ENCODE results near the gene LRRC28.
A peak's percentile ranks its signal among the peaks of the same experiment; 100 is the strongest.

LRRC28 gene

DNA sequence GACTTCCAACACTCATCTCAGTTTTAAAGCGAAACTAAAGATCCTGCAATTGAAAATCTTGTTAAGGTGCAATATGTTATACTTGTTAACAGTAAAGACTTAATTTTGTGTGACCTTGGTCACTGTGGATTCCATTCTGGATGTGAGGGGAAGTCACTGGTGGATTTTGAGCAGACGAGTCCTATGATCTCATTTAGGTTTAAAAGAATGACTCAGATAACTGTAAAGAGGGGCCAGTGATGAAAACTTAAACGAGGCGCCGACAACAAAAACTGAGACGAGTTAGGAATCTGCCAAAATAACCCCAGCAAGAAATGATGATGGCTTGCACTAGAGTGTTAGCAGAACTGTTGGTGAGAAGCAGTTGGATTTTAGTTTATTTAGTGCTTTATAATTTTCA lies 56.5 kb downstream of the LRRC28 start:
- DNase-seq, result no peak

DNA sequence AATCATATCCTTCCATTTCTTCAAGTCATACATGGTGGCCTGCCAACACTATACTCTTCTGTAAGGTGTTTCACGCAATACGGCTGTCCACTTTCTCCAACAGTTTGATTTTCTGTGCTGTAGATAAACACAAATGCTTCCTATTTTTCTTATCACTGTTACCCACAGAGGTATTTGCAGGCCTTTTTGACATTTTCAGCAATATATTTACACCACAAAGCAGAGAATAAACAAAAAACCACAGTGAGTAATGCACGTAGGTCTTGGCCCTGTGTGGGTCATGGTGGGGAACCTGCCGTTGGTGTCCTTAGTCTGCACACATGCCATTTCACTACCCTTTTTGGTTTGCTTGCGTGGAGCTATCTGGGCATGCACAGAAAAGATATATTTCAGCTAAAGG lies 59.5 kb downstream of the LRRC28 start:
- DNase-seq, result no peak

DNA sequence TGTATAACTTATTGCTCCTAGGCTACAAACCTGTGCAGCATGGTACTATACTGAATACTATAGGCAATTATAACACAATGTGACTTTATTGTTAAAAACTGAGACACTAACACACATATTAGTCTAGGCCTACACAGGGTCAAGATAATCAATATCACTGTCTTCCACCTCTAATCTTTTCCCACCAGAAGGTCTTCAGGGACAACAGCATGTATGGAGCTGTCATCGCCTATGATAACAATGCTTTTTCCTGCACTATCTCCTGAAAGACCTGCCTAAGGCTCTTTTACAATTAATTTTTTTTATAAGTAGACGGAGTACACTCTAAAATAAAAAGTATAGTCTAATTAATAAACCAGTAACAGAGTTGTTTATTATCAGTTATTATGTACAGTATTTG lies 60.9 kb downstream of the LRRC28 start:
- no peak for DNase-seq

DNA sequence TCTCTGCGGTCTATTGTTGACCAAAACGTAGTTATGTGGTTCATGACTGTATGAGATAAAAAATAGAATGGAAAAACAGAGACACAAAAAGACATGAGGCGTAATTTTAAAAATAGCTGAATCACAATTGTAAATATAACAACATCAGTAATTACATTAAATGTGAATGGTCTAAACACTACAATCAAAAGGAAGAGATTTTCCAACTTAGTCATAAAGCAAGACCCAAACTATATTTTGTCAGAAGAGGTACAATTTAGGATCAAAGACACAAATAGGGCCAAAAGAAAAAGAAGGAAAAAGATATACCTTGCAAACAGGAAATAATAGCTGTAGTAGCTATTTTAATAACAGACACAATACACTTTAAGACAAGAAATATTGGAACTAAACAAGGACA lies 61.5 kb downstream of the LRRC28 start:
- no peak for DNase-seq

DNA sequence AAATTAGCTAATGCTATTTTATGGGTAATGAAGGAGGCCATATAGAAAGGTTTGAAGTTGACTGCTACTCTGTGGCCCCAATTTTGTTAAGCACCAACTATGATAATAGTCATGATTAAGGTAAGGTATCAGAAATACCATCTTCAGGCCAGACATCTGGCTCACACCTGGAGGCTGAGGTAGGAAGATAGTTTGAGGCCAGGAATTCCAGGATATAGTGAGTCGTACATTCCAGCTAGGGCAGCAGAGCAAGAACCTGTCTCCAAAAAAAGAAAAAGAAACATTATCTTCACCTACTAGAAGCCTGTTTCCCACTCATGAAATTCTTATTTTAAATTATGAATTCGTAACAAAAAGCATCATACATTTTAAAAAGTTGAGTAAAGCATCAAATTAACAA lies 64.4 kb downstream of the LRRC28 start:
- no peak for DNase-seq

DNA sequence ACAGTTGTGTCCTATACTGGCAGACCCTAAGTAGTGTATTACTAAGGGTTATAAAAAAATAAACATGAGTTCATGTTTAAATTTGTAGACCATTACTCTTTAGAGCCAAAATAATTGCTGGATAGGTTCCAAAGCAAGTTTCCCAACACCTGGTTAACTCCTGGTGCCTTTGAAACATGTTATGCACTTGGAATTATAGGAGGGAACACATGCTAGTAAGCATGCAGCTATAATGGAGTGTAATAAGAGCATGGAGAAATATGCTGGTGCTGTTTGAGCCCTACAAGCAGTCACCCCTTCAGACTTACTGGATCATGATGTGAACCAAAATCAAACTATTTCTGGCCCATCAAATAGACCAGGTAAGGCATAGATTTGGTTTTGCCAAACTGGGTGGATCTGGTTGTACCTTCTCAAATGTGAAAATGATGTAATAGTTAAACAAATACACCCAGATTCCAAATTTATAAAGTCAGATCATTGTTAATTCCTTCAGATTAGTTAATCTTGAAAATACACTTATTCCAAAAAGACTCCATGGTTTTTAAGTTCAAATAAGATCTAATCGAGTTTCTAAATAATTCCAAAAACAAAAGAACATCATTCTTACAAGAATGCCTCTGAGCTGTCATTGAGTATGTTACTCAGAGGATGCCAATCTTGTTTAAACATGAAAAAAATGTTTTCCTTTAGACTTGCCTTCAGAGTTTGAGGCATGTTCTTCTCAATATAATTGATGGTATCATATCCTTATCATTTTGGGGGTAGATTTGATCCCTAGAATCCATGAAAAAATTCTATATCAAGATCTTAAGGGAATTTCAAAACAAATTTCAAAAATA lies 69.3 kb downstream of the LRRC28 start:
- DNase-seq, result no peak

DNA sequence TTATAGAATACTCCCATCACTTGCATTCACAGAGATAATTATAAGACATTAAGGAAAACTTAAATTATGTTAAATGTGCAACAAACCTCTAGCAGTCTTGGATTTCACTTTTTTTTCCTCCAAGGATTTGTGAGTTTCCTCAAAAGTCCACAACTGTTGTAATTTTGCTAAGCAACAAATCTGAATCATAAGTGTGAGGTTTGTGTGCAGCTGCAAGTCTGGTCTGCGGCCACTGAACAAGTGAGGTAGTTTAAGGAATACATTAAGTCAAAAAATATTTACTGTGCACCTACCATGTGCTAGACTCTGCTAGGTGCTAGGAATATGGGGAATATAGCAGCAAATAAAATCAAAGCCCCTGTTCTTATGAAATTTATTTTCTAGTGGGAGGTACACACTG lies 70.2 kb downstream of the LRRC28 start:
- DNase-seq, result no peak

DNA sequence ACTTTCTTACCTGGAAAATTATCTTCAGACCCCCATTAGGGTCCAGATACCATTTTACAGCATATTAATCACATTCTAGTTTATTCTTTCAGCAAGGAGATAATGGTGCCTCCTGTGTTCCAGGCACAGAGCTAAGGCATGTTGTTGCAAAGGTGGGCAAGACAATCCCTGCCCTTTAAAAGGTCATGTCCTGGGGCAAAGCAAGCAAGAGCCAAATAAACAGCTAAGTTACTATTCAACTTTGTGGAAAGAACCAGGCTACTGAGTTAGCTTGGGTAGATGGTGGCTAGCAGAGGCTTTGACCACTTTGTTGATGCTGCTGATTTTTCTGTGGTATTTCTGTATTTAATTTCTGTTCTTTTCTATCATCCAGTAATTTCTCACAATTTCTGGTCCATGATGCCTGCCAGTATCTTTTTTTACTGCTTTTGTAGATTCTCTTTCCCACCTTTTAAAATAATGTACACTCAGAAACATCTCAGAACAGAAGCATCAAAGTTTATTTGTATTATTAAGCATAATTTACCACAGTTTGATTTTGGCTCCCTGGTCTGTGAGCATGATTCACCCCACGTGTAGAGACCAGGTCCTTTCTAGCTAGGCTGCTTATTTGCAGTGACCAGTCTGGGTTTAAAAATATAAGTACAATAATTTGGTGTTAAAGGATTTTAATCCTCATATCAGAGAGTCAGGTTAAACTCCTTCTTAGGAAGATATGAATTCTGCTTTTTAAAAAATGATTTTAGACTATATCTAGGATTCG lies 71.5 kb downstream of the LRRC28 start:
- DNase-seq, result no peak

DNA sequence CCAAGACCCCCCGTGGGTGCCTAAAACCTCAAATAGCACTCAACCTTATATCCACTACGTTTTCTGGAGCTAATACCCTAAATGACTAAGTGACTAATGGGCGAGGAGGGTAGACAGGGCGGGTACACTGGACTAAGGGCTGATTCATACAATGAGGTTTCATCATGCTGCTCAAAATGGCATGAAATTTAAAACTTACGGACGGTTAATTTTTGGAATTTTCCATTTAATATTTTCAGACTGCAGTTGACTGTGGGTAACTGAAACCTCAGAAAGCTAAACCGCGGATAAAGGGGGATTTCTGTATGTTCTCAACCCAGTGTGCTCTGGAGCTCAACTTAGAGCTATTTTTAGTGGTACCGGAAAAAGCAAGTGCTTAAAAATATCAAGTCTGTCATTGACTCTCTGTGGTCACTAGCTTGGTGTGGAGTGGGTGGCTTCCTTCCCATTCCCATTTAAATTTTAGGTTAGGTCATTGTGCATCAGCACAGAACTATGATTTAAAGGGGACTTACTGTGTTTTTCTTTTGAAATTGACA lies 72.9 kb downstream of the LRRC28 start:
- DNase-seq, result no peak

DNA sequence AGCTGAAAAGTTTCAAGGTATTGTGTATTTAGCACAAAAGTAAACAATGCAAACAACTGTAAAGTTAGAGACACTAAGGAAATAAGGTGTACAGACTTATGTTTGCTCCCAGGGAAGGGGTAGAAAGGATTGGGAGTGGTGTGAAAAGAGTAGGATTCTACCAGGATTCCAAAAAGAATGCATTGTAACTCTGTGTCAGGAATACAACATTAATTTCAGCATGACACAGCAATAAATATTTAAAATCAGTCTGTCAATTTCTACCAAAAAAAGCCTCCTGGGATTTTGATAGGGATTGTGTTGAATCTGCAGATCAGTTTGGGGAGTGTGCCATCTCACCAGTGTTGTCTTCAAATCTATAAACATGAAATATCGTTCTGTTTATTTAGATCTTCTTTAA lies 73.4 kb downstream of the LRRC28 start:
- DNase-seq, result no peak

DNA sequence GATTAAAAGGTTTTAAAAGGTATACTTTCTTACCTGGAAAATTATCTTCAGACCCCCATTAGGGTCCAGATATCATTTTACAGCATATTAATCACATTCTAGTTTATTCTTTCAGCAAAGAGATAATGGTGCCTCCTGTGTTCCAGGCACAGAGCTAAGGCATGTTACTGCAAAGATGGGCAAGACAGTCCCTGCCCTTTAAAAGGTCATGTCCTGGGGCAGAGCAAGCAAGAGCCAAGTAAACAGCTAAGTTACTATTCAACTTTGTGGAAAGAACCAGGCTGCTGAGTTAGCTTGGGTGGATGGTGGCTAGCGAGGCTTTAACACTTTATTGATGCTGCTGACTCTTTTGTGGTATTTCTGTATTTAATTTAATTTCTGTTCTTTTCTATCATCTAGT lies 75.0 kb downstream of the LRRC28 start:
- DNase-seq, result no peak

DNA sequence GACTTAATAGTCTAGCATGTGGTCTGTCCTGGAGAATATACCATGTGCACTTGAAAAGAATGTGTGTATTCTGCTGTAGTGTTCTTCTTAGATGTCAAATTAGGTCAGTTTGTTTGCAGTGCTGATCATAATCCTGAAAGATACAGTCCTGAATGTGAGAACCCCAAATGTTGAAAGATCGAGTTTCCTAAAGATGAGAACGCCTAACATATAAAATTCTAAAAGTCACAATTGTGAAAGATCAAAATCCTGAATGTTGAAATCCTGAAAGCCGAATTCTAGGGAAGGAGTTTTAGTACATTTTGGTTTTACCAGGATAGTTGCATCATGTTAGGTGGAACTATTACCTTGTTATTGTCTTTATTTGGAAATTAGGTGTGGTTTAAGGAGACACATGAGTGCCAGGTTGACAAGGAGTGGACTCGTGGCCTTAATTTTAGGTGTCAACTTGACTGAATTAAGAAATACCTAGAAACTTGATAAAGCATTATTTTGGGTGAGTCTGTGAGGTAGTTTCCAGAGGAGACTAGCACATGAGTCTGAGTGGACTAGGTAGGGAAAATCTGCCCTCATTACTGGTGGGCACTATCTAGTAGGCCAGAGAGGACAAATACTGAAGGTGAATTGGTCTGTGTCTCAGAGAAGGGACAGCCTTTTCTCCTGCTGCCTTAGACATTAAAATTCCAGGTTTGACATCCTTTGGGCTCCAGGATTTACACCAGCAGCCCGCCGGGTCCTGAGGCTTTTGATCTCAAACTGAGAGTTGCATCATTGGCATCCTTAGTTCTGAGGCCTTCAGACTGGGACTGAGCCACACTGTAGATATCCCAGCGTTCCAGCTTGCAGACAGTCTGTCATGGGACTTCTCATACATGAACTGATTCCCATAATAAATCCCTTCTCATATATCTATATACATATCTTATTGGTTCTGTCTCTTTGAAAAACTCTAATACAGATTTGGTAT lies 77.1 kb downstream of the LRRC28 start:
- DNase-seq, result no peak

DNA sequence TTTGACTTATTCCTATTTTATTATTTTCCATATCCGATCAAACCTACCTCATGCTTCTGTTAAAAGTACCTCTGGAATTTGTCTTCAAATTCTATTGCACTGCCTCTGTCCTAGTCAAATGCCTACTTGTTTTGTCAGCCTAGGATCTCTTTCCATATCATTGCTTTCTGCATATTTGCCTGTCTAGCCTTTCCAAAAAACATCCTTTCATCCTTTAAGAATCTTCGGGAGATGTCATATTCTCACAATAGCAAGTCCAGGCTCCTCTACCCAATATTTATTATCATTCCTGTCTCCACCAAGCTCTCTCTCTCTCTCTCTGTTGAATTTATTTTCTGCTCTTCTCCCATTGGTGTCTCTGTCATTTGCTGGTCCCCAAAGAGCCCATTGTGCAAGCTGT lies 80.1 kb downstream of the LRRC28 start:
- no peak for DNase-seq

DNA sequence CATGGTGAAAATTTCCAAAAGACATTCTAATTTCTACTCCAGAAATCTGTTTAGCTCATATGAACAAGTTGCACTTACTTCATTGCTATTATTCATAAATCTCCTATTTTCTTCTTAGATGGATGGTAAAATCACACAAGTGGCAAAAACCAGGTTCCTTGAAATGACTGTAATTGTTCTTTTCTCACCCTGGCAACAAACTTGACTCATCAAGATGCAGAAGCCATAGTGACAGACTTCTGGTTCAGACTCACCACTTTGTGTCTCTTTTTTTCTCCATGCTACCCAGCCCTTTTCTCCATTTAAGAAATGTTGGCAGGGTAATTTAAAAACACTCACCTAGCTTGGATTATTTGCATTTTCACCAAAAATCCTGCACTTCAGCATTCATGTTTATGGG lies 82.1 kb downstream of the LRRC28 start:
- DNase-seq, result no peak

DNA sequence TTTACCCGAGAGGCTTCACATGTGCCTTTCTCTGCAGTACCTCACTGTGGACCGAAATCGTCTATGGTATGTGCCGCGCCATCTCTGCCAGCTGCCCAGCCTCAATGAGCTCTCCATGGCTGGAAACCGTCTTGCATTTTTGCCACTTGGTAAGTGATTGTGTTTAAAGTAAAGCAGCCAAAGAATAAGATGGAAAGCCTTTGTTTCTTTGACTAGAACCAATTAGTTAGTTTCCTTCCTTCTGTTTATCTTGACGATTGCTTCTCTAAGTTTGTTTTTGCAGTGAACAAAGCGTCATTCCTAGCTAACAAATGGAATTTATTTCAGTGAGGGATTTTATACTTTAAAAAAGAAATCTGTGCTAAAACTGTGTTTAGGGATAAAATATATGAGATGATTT lies 82.7 kb downstream of the LRRC28 start:
- DNase-seq, result no peak

DNA sequence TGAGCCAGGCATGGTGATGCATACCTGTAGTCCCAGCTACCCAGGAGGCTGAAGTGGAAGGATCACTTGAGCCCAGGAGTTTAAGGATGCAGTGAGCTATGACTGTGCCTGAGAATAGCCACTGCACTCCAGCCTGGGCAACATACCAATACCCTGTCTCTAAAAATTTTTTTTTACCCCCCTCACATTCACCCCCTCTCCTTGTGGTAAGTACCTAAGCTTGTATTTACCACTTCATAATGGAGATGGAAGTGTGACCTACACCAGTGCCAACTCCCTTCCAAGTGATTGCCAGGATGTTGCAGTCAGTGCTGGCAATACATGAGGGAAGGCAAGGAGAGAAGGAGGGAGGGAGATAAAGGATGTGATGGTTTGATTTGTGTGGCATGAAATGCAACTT lies 84.2 kb downstream of the LRRC28 start:
- no peak for DNase-seq

DNA sequence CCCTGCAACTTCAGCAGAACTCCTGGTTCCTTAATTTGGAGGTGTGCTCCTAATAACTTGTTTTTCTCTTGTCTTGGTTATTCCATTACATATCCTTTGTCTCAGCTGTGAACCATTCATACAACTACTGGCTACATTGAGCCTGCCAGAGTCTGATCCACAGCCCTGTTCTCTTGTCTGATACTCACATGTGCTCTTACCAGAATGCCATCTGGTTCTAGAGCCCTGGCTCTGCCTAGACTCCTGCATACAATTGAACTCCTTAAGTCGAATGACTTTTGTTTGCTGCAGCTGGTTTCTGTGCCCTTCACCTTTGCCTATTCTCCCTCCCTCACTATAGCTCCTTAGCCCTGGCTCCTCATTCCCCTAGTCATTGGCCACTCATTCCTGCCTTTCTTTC lies 85.5 kb downstream of the LRRC28 start:
- DNase-seq, result no peak

DNA sequence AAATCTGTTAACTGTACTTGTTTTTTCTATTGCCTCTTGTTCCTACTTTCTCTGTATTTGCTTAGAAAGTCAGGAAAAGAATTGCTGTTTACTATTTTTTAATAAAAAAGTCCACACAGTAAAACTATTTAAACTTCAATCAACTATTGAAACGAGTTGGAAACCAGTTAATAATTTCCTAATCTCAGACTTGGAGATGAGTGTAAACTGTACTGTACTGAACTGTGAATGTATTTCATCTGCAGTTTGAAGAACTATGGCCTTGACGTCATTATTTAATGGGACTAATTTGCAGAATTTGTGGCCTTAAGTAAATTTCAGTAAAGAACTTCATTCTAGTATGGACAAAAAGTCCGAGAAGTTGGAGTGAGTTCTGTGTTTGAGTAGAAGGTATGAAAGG lies 89.1 kb downstream of the LRRC28 start:
- DNase-seq, result no peak

DNA sequence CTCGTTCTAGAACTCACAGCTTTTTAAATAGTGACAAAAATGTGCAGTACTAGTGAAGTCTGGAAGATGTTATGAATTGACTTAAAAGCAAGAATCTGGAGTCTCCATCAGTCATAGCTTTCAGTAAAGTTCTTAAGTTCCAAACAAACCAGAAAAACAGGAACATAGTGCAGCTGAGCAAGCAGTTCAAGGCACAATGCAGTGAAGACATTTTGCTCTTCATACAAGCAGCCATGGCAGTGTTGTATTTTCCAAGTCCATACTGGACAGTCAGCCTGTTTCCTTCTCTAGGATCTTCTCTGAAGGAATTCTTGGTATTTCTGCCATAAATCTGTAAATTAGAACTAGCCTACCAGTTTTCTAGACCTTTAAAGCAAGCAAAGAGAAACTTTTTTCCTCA lies 90.5 kb downstream of the LRRC28 start:
- no peak for DNase-seq

DNA sequence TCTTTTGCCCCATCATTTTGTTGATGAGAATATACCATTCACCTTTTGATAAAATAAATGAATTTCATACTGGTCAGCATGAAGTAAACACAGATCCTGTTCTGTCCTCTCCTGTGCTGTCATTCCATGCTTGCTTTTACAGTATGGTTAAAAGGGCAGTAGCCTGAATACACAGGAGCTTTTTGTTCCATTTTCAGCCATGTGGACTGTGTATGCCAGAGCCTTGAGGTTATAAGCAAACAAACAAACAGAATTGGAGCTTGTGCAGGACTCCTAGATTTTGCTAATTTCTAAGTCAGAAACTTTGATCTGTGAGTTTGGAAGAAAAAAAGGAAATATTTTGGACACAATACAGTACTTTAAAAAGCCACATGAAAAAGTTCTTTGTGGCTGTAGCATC lies 91.9 kb downstream of the LRRC28 start:
- DNase-seq, result no peak

DNA sequence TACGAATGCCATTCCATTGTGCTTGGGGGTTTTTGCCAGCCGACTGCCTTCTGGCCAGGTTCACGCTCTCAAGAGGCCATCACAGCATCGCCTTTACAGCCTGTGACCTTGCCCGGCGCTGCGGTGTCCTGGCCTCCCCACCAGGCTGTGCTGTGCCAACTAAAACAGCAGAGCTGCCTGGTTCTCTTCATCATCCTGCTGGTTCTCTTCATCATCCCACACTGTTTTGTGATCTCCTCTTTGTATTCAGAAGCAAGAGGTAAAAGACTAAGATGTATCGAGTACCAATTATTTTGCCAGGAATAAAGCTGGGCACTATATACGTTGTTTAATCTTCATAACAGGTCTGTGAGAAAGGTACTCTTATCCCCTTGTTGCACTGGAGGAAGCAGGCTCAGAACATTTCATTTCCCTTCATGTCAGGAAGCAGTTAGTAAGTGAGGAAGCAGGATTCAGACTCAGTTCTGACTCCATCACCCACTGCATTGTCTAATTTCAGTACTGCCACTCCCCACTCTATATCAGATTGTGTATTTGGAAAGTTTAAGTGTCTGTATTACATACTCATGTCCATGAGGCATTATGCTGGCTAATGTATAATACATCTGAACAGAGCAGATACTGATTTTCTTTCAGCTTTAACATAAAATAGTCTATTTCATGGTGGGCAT lies 92.7 kb downstream of the LRRC28 start:
- DNase-seq, result peak; percentile 30

DNA sequence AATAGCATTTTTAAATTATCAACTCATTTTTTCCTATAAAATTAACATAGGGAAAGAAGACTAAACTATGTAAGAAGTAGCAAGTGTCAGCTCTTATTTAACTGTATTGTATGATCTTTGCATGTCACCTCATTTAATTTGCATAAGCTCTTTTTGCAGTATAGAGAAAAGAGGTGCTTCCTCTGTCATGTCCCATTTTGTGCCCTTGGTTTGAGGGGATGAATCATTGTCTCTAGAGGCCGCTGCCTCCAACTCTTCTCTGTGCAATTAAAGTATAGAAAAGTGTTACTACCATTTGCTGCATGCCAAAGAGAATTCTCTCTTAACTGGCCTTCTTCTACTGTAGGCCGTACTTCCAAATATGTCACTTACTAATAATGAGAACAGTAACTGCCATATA lies 93.4 kb downstream of the LRRC28 start:
- DNase-seq, result no peak

DNA sequence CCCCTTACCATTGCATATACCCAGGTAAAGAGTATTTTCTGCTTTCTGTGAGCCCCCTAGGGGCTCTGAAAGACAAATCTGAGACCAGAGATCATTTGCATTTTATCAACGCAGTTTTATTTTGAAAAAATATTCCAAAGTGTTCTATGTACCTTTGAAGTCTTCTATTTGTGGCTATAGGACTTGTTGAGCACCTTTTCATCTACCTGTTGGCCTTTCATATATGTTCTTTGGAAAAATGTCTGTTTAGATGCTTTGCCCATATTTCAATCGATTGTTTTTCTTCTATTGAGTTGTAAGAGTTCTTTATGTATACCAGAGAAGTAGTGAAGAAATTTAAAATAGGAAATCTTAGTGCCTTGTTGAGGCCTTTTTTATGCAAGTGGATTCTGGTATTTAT lies 94.0 kb downstream of the LRRC28 start:
- DNase-seq, result no peak
